GM12873 (cell line): Measurements from ENCODE around the gene KCNQ4.

Experiments used
- CTCF ChIP-seq: IDR thresholded peaks from 2 replicates; pipeline ENCODE4 v1.5.1; 2012; ENCODE audit warnings: low read depth, mild to moderate bottlenecking, moderate library complexity, low read length, control low read depth; ENCODE audit not compliant: insufficient read depth; ENCODE audit errors: missing control alignments

Gene KCNQ4

GRCh38 chr1:40820251-40820797, 36.7 kb downstream of the KCNQ4 start:
- no peak for TF ChIP-seq CTCF

DNA sequence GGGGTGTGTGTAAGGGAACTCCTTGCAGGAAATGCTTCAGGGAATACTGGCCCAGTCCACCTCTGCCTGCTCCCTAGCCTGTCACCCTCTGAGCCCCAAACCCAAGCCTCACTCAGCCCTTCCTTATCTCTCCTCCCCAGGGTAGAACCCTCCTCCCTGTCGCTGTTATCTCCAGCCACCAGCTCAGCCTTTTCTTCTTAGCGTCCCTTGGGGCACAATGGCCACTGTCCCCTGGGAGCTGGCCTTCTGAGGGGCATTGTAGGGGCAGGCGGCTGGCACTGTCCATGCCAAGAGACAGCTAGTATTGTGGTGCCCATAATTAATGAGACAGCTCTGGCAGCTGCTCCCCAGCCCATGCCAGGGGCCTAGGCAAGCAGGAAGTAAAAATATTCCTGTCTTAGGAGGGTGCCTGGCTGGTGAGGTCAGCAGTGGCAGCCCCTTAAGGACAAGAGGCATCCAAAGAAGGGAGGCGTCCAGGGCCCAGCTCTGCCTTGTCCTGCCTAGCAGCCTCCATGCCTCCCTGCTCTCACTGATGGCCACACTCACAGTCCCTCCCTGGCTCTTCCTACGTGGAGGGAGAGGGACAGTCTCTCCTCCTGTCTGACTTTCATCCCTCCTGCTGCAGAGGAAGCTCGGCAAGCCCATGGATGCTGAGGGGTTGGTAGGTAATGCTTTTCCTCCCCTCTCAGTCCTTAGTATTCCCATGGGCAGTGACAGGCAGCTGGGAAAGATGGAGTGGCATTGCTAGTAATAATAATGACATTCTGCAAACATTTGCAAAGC, 37.5 kb downstream of the KCNQ4 start:
- TF ChIP-seq CTCF: no peak

DNA sequence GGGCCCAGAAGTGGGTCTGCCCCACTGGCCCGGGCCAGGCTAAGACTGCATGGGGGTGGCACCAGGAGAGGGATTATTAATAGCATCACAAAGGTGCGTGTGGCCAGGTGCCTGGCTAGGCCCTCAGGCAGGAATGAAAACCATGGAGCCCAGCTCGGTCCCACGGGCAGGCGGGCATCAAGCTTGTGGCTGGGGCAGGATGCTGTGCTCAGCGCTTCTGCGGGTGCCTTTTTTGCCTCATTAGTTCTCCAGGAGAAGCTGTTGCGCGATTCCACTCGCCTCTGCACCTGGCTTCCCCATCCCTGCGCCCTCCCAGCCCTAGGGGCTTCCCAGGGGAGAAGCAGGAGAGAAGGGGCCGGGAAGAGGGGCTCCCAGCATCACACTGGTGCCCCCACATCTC, 39.3 kb downstream of the KCNQ4 start:
- no peak for TF ChIP-seq CTCF

DNA sequence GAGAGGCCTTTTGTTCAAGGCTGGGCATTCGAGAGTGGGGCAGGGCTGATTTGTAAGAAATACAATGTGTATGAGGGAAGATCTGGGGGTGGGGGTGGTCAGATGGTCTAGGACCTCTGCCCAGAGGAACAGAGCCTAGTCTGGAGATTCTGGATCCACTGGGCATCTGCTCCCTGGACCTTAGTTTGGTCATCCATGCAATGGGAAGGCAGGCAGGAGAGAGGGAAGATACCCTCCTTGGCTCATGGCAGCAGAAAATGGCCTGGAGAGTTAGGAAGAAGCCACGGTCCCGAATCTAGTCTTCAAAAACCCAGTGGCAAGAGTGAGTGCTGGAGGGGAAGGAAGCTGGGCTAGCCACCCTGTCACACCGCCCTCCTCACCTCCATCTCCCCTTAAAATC, 39.8 kb downstream of the KCNQ4 start:
- no peak for TF ChIP-seq CTCF

DNA sequence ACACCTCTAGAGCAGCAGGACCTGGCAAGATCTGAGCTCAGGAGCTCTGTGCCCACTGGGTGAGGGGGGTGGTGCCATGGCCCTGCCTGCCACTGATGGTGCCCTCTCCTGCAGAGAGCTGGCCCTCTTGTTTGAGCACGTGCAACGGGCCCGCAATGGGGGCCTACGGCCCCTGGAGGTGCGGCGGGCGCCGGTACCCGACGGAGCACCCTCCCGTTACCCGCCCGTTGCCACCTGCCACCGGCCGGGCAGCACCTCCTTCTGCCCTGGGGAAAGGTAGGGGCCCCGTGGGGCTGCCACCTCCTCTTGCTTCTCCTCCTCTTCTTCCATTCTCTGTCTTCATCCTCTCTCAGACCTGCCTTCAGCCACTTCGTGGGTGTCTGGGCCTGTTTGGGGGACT, 40.4 kb downstream of the KCNQ4 start:
- TF ChIP-seq CTCF: no peak

DNA sequence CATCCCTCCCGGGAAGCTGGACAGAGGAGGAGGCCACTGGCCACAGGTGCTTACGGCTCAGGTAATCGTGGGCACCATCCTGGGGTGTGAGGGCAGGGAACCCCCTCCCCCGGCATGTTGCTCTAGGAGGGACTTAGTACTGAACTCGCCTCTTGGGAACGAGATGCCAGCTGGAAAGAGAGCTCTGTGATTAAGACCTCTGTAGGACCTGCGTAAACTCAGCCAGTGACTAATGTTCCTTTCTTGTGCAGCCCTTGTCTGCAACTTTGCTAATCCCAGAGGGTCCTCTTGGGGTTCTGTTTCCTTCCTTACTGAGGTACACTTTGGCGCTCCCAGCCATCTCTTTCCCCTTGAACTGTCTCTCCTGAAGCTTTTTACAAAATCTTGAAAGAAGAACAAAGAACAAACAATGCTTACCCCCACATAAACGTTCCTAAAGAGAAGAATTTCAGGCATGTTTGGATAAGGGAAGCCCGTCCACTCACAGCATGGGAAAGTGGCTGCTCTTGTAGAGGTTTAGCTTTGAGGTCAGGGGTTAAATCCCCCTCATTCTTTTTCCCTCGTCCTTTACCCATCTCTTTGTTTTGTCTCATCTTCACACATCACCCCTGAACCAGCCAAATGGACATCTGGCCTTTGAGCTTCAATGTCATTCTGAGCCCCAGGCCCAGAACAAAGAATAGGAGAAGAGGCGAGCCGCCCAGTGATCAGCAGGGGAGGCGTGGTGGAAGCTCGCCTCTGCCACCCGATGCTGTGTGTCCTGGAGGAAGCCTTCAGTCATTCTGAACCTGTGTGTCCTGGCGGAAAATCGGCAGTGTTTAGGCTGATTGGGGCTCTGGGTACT, 41.2 kb downstream of the KCNQ4 start:
- TF ChIP-seq CTCF: no peak

DNA sequence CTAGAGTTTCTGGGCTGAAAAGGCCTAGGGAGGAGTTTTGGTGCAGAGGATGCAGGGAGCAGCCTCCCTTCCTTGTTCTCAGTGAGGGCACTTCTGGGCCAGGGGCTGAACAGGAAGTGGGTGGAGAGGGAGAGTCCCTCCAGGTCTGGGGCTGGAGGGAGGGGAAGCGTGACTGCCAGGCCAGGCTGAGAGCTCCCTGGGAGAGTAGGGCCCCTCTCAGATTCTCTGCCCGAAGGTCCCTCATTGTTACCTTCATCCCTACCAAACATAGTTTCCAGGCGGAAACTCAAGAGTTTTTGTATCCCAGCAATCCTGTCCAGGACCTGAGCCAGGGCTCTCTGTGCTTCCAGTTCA, 41.8 kb downstream of the KCNQ4 start:
- TF ChIP-seq CTCF: no peak
